ENCODE results near the gene MYO1H. TPM values are rescaled to one million over a fixed set of nuclear protein-coding genes. Genes with fewer than 3 reads are reported as not detected.

MYO1H gene
- total RNA-seq, result under 1 TPM in 2 of 4 donors, not detected in 2; 0.17 to 0.57 TPM

GRCh38 chr12:109347589-109347988, at the start of gene MYO1H:
TSS of gene MYO1H (plus strand) at chr12:109347900. CDS start at chr12:109347961, 61 bp downstream.
- no peak for TF ChIP-seq CTCF (IDR thresholded peaks at IDR 0.05; ENCODE audit: low read depth)

- no peak for TF ChIP-seq CTCF (IDR thresholded peaks at IDR 0.05; ENCODE audit: low read depth)
These were observed 47.9 kb upstream of the MYO1H start for GRCh38 chr12:109299849-109300248.

GRCh38 chr12:109301643-109302168, 46.0 kb upstream of the MYO1H start:
- TF ChIP-seq CTCF (IDR thresholded peaks at IDR 0.05; ENCODE audit: low read depth), result no peak

GRCh38 chr12:109302358-109302757, 45.3 kb upstream of the MYO1H start:
- TF ChIP-seq CTCF (IDR thresholded peaks at IDR 0.05; ENCODE audit: low read depth), result no peak

GRCh38 chr12:109302770-109303169, 44.9 kb upstream of the MYO1H start:
- TF ChIP-seq CTCF (IDR thresholded peaks at IDR 0.05; ENCODE audit: low read depth), result no peak

GRCh38 chr12:109304485-109304884, 43.2 kb upstream of the MYO1H start:
- TF ChIP-seq CTCF (IDR thresholded peaks at IDR 0.05; ENCODE audit: low read depth), result no peak

- no peak for TF ChIP-seq CTCF (IDR thresholded peaks at IDR 0.05; ENCODE audit: low read depth)
These were observed 42.2 kb upstream of the MYO1H start for GRCh38 chr12:109305547-109305946.

Data from subcutaneous adipose tissue (tissue), 4 donors.